LNCaP clone FGC (cell line): ENCODE data around the gene SUN1.
"Not testable (repeated sequence)": the region's sequence is repeated elsewhere in the genome, so short reads cannot be mapped to it uniquely, and the experiment has no call there.

Source experiments
- DNase-seq: peaks from one replicate; pipeline ENCODE4 v3.0.0-alpha.2; 2011; ENCODE audit warnings: low read depth
- H3K4me3 ChIP-seq: 2 replicates; pipeline ENCODE4 v1.5.1; 2011; ENCODE audit warnings: mild to moderate bottlenecking, low read depth, low read length, control low read depth
- CTCF ChIP-seq: IDR thresholded peaks from 2 replicates; pipeline ENCODE4 v1.5.1; 2012; ENCODE audit warnings: mild to moderate bottlenecking; ENCODE audit not compliant: control insufficient read depth, insufficient read depth; ENCODE audit errors: extremely low read depth

Gene SUN1

DNA sequence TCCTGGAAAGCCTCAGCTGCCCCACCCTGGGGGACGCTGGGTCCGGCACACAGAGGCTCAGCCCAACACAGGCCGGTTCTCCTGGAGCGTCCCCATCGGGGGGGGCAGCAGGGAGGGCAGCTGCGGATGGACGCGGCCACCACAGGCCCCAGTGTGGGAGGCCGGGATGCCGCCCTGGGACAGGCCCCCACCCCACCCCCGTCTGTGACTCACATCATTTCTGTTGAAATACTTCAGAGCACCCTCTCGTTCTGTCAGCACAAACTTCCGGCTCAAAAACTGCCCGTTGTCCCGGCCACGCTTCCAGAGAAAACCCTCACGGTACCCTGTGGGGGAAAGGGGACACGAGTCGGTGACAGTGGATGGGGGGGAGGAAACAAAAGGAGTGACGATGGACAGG is 72.6 kb downstream of the SUN1 start:
- no peak overlapping the region for H3K4me3 ChIP-seq
- no peak for TF ChIP-seq CTCF
- no peak for DNase-seq

- no peak for DNase-seq
- TF ChIP-seq CTCF = no peak
- no peak overlapping the region for H3K4me3 ChIP-seq
Measured at GRCh38 chr7:906776-907157, 74.5 kb downstream of the SUN1 start.

GRCh38 chr7:907158-907980 is 75.1 kb downstream of the SUN1 start:
- H3K4me3 ChIP-seq = no peak overlapping the region
- TF ChIP-seq CTCF = no peak
- DNase-seq = no peak

GRCh38 chr7:908159-908581 is 75.9 kb downstream of the SUN1 start:
- DNase-seq = no peak
- no peak overlapping the region for H3K4me3 ChIP-seq
- TF ChIP-seq CTCF = no peak

GRCh38 chr7:908591-909357 is 76.5 kb downstream of the SUN1 start:
- TF ChIP-seq CTCF = peak; percentile 94
- DNase-seq, H3K4me3 ChIP-seq: not testable (repeated sequence)

- no peak for TF ChIP-seq CTCF
Measured at GRCh38 chr7:909358-910329, 77.4 kb downstream of the SUN1 start.

More at GRCh38 chr7:909358-910329, 77.4 kb downstream of the SUN1 start:
- DNase-seq = no peak
- no peak overlapping the region for H3K4me3 ChIP-seq
